NCI-H2227 (cell line): Measurements from ENCODE around the gene ATF7.

Experiments
- DNase-seq: peaks from one replicate; lab custom pipeline; 2025; ENCODE audit not compliant: unreplicated experiment; lab: John Stamatoyannopoulos, UW

Gene ATF7

DNA sequence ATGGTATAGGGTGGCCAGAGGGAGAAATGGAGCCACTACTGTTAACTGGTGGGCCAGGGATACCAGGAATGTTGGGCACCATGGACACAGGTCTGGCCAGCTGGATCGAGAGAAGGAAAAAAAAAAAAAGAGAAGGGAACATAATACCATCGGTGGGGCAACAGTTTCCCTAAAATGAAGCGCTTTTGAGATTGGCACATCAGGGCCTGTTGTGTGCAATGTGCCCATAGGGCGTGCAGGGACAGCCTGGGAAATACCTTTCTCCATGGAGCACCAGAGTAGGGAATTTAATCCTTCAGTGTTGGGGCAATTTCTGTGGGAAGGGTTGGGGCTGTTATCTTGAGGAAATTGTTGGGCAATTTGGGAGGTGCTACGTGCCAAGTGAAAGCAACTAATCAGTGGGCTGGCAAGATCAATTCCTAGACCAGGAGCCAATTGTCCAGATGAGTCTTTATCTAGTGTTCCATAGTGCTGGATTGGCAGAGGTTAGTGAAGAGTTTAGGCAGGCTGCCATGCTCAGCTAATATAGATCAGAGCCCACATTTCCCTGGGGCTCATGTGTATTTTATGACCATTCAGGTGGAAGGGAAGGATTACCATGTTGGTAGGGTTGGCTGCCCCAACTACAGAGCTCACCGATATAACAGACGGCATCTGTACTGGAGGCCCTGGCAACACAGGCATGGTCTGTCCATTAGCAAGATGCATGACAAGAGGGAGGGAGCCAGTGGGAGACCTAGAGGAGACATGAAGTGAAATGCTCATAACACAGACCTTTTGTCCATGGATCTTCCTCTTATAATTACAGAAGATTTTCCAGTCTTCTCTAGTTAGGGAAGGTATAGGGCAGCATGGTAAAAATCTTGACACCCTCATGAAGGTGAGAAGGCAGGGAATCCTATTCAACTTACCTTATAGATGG, 93.4 kb downstream of the ATF7 start:
- no peak for DNase-seq

- DNase-seq: no peak
Measured at GRCh38 chr12:53532021-53532420, 94.2 kb downstream of the ATF7 start.

DNA sequence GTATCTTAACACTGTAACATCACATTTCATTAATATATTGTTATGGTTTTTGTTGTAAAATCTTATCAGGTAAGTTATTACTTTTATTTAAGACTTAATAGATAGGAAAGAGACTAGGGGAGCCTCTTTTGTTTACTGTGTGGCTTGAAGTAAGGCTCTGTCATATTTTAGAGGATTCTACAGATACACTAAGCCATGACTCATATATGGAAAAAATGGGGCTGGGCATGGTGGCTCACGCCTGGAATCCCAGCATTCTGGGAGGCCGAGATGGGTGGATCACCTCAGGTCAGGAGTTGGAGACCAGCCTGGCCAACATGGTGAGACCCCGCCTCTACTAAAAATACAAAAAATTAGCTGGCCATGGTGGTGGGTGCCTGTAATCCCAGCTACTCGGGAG, 95.3 kb downstream of the ATF7 start:
- DNase-seq: no peak

GRCh38 chr12:53530061-53530460, 96.1 kb downstream of the ATF7 start:
- no peak for DNase-seq

- DNase-seq: no peak
Measured at GRCh38 chr12:53524476-53524875, 101.7 kb downstream of the ATF7 start.

GRCh38 chr12:53523131-53523530, 103.1 kb downstream of the ATF7 start:
- no peak for DNase-seq

DNA sequence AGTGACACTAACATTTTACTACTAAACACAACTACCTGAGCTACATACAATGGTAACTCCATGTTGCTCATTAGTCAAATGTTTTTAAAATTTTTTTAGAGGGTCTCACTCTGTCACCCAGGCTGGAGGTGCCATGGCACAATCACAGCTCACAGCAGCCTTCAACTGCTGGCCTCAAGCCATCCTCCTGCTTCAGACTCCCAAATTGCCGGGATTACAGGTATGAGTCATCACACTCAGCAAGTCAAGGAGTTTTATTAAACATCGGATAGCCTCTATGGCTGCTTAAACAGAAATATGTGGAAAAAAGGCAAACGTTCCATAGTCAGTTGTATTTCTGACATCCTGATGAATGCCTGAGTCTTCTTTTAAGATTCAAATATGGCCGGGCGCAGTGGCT, 107.8 kb downstream of the ATF7 start:
- no peak for DNase-seq

GRCh38 chr12:53516758-53517455, 109.3 kb downstream of the ATF7 start:
- no peak for DNase-seq

- DNase-seq: no peak
Measured at GRCh38 chr12:53515291-53515680, 110.9 kb downstream of the ATF7 start.

GRCh38 chr12:53514628-53515290, 111.4 kb downstream of the ATF7 start:
- no peak for DNase-seq

DNA sequence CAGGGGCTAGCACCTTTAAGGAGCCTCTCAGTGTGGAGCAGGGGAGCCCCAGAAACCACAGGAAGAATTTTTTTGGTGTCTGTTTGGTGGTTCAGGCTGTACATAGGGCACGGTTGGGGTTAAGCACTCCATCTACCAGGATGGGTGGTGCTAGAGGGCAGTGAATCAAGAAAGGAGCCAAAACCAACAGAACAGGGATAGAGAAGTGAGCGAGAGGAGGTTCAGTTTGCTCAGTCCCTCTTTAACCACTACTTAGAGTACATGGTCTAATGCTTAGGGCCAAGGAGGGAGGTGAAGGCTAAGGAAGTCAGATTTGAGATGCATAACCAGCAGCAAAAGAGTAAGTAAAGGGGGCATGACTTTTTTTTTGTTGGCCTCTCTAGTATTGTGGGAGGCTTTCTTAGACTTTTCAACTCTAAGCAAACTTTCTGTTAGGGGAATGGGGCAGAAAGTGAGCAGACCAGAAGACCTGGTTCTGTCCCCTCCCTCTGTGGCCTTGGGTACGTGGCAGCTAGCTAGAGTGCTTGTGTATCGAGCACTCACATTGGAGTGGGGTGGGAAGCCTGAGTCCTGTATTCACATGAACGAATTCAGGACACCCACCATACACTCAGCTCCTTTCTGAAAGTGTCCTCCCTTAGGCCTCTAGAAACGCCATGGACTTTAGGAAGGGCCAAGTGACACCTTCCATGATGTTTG, 112.3 kb downstream of the ATF7 start:
- no peak for DNase-seq

- DNase-seq: no peak
Measured at GRCh38 chr12:53510181-53510812, 115.9 kb downstream of the ATF7 start.

GRCh38 chr12:53508534-53509170, 117.5 kb downstream of the ATF7 start:
- peak; percentile 85 for DNase-seq

DNA sequence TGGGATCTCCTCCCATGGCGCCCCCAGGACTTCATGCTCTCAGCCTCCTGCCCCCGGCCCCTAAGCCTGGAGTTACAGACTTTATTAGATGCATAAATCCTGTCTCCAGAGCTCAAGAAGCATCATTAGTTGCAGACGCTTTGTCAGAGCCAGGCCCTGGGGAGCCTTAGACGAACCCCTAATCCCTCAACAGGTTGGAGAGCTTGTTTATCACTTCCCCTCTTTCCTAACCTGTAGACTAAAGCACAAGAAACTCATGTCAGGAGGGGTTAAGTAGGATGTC, 118.6 kb downstream of the ATF7 start:
- DNase-seq: no peak

DNA sequence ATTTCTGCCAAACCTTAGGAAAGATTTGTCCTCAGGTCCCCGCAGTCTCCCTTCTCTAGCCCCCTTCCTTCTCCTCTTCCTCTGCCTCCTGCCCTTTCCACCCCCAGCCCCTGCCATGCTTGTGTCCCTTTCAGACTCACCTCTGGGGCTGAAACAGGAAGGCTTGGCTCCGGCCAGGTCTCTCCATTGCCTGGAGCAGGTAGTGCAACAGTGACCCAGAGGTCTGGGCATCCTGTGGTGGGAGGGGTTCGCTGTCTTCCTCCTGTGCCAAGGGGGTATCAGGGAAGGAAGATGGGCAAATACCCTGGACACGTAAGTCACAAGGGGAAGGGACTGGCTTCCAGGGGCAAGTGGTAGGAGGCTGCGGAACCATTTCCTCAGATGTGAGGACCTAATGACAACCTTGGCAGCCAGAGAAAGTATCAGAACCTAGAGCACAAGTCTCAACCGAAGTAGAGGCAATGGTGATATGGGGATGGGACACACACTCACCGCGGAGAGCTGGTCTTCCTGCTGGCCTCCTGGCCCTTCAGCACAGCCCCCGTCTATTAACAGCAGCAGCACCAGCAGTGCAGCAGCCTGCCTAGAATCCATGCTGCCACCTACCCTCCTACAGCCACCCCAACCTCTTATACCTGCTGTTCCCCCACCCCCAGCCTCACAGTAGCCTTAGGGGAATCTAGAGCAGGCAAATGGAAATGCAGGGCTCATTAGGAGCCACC, 119.1 kb downstream of the ATF7 start, which contains the start of gene NPFF:
NPFF (minus strand) TSS at position 604 of the 722 bp plus-strand sequence; CDS start at position 594, 10 bp downstream.
- DNase-seq: no peak

DNA sequence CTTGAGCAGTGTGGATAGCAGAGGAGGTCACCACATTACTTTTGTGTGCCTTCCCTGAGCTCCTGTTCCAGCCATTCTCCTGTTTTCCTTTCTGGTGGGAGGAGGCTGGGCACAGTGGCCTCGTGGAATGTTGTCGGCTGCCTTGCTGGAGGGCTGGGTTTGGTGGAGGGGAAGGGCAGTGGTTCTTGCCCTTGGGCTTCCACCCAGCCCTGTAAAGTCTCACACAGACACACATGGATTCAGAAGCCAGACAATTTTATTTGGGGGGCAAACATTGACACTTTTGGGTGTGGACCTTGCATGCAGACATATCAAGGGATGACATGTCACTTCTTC, 119.8 kb downstream of the ATF7 start:
- no peak for DNase-seq

- no peak for DNase-seq
Measured at GRCh38 chr12:53505555-53506449, 120.4 kb downstream of the ATF7 start.

DNA sequence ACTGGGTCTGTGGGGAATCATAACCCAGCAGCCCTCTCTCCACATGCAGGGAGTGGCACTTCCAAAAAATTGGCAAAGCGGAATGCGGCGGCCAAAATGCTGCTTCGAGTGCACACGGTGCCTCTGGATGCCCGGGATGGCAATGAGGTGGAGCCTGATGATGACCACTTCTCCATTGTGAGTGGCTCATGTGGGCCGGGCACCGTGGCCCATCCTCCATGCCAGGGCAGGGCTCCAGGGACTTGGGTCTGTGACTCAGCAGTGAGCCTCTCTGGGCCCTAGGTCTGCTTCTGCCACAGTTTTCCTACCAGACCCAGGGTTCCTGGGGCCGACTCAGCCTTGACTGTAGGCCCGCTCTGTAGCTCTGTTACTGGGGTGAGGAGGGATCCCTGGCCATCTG, 121.1 kb downstream of the ATF7 start:
- DNase-seq: no peak
